Ammon's horn (tissue), 1 donor: ENCODE measurements around the gene ANKRD52.

Source experiments
- DNase-seq: peaks from one replicate; pipeline ENCODE4 v3.0.0-alpha.2; 2016; ENCODE audit warnings: low spot score

Gene ANKRD52

DNA sequence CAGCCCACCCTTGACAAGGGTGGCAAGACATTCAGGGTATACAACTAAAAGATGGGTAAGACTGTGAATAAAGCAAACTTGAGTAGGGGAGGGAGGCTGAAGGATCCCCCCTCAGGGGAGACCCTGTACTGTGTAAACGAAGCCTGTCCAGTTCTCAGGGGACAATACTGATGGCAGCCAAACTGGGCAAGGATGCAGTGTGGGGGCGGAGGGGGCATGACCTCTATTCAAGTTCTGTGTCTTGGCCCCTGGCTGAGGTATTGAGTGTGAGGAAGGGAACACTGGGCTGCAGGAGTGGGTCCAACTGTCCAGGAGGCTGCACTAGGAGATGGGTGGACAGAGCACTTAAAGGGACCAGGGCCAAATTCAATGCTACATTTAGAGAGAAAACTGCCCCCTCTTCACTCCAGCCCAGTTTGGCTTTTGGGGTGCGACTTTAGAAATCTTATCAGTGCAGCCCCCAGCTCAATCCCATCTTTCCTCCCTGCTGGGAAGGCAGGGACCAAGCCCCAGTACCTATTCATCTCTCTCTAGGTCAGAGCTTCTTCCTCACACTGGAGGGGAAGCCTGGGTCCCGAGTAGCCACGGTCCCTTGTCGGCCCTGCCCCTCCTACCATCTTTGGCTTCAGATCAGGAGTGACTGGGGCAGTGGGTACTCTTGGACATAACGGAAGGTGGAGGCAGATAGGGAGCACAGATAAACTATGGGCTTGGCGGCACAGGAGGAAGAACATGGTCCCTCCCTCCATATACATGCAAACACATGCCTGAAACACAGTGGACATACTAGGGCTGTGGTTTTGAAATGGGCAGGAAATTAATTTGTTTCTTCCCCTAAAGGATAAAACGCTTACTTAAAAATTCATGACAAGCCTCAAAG, 16.5 kb downstream of the ANKRD52 start:
- DNase-seq, result no peak

DNA sequence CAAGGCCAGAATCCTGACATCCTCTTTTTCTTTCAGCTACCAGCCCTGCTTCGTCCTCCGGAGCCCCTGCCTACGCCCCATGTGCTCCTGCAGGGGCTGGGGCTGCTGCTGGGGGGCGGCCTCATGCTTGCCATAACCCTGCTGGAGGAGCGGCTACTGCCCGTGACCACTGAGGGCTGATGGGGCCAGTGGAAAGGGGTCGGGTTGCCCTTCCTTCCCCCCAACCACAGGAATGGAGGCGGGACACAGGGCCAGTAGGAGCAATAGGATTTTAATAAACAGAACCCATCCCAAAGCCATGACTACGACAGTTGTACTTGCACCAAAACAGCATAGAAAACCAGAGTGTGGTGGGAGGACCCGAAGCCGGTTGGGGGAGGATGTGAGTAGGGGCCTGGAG, 20.6 kb downstream of the ANKRD52 start:
- DNase-seq, result no peak

DNA sequence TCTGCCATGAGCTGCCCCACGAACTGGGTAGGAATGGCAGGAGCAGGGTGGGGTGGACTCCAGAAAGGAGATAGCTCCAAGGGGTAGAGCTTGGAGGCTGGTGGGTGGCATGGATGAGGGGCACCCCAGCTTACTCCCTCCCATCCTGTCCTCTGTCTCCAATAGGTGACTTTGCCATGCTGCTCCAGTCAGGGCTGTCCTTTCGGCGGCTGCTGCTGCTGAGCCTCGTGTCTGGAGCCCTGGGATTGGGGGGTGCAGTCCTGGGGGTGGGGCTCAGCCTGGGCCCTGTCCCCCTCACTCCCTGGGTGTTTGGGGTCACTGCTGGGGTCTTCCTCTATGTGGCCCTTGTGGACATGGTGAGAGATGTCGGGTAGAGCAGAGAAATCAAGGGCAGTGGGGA, 21.2 kb downstream of the ANKRD52 start:
- no peak for DNase-seq

- no peak for DNase-seq
Measured at GRCh38 chr12:56236091-56236490, 22.1 kb downstream of the ANKRD52 start.

- no peak for DNase-seq
Measured at GRCh38 chr12:56234746-56235436, 23.3 kb downstream of the ANKRD52 start.

- no peak for DNase-seq
Measured at GRCh38 chr12:56231184-56231582, 27.0 kb downstream of the ANKRD52 start.

DNA sequence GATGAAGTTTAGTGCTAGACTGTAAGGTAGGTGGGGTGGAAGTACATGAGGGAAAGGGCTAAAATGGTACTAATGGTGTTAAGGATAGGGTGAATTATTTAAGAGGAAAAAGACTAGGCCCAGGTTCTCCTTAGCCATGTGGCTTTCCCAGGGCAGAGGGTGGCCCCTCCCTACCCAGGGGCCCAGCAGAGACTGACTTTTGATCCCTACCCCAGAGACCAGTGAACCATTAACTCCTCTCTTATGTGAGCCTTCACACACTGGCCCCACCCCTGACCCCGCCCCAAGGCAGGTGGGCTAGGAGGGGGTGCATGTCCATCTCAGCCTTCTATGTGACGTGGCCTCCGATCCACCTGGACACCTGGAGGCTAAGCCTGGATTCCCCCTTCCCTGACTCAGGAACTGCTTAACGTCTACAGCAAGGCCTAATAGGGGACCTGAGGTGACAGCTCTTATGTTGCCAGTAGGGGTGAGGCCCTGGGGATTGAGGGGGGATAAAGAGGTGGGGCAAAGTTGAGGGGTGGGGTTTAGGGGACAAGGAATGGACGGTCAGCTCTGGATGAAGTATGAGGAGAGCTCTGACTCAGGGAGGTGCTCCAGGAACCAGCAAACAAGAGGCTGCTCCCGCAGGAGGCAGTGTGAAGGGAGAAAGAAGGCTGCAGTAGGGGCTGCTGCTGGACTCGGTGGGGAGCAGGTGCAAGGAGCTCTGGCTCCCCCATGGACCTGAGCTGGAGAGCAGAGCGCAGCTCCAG, 27.6 kb downstream of the ANKRD52 start:
- no peak for DNase-seq

DNA sequence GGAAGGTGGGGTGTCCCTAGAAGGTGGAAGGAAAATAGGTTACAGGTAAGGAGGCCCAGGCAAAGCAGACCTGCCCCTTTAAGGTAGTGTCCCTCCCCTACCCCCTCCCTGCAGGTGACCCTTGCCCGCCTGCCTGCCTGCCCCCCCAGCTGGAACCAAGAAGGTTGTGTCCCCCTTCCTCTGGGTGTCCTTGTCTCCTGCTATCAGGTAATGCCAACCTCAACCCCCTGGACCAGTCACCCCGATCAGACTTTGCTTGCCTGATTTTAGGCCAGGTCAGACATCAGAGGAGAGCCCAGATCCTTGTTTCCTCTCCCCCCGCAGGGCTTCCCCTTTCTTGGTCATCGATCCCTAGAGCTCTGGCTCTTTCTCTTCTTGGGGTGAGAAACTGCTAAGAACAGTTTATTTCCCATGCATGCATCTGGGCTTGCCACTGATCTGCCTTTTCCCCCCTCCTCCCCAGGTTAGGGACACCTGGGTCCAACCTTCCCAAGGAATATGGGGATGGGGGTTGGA, 28.2 kb downstream of the ANKRD52 start, which contains the start of gene SLC39A5:
Gene SLC39A5, plus strand, starts transcription at position 136 of the 516 bp plus-strand sequence. CDS start 1,224 bp downstream, outside the sequence.
- no peak for DNase-seq

DNA sequence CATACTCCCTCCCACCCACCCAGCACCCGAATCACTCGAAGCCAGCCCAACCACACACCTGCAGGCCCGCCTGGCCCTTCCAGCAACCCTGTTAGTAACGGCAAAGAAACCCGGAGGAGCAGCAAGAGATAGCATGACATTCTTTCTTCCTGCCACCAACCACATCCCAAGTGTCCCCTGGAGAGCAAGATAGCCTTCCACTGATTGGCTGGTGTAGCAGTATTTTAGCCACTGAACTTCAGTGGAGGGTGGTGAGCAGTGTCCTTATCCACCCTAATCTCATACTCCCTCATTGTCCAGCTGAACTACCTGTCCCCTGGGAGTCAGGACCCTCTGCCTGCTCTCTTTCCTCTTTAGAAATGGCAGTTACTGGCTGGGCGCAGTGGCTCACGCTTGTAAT, 29.1 kb downstream of the ANKRD52 start:
- no peak for DNase-seq

DNA sequence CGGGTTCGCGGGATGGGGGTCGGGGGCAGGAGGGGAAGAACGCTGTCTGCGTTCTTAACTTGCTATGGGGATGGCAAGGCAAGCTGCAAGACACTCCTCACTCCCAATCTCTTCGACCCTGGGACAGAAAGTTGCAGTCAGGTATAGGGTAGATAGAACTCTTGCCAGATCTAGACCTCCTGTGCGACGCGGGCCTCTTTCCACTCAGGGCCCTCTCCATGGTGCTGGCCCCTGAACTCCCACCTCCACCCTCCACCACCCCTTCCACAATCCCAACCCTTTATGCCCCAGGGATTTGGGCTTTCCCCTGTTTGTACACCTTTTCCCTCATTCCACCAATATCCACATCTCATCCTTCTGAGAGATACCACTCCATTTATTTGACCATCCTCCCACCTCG, 33.2 kb downstream of the ANKRD52 start:
- DNase-seq, result no peak

DNA sequence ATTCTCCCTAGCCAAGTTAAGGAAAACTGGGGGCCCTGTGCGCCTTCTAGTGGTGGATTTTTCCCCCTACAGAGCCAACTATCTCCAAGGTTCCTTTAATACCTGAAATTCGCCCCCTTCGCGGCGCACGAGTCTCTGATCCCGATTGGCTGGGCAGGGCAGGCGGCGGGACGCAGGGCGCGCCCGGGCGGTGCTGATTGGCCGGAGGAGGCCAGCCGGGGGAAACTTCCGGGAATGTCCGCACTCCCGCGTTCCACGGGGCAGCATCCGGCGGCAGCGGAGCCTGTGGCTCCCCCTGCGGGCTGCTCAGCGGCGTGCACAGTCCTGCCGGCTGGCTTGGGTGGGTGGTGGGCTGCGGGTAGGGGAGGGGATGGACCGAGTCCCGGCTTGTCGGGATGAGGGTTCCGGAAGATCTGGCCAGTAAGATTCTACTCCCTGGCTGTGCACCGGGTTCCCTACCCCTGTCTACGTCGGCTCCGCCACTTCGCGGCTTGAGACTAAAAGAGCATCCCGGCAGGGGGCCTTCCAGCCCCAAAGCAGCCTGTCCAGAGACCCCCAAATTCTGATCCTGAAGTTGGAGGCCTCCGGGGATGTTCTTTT, 34.0 kb downstream of the ANKRD52 start, which contains the start of gene NABP2:
Gene NABP2, plus strand, starts transcription at position 241 of the 600 bp plus-strand sequence. CDS start 515 bp downstream, outside the sequence.
- peak; percentile 98 for DNase-seq

DNA sequence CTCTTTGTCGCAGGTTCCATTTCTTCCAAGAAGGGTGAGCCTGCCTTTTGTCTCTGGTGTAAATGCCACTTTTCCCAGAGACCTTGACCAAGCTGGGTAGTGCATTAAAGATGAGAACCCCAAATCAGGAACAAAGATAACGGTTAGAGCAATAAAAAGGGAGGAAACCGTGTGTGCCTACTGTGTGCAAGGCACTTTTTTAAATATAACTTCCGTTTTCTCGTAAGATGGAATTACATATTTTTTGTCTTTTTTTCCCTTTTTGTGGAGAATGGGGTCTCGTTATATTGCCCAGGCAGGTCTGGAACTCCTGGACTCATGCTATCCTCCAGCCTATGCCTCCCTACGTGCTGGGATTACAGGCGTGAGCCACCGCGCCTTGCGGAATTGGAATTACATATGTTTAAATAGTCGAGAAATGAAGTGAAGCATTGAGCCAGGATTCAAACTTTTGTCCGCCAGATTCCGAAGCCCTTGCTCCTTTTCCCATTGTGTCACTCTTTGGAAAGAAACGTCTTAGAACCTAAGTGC, 34.5 kb downstream of the ANKRD52 start:
- no peak for DNase-seq

- no peak for DNase-seq
Measured at GRCh38 chr12:56222531-56222895, 35.7 kb downstream of the ANKRD52 start.

GRCh38 chr12:56221757-56222530, 36.2 kb downstream of the ANKRD52 start, which contains the start of gene RNF41:
Gene RNF41, minus strand, starts transcription at chr12:56221922. Its CDS starts 7,875 bp downstream, at chr12:56214047.
- DNase-seq, result peak; percentile 99

DNA sequence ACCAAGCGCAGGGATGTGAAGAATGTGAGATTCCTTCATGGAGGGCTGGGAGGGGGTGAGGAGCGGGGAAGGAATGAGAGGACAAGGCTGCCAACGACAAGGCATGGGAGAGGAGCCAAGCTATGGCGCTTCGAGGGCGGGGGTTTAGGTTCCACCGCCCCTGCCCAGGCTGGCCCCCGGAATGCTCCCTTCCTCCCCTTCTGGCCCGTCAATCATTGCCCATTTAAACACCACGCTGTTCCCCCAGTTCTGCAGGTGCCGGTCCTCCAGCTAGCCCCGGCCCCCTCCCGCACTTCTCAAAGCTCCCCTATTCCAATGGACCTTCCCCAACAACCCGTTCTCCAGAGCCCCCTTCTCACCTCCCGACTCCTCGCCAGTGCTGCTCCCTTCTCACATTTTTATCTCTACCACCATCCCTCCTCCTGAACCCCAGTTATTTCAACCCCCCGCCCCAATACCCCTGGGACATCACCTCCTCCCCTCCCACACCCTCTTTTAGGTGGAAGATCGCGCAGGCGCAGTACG, 36.9 kb downstream of the ANKRD52 start:
- peak; percentile 67 for DNase-seq

- peak; percentile 48 for DNase-seq
Measured at GRCh38 chr12:56220611-56221231, 37.5 kb downstream of the ANKRD52 start.

- no peak for DNase-seq
Measured at GRCh38 chr12:56219840-56220239, 38.3 kb downstream of the ANKRD52 start.

- no peak for DNase-seq
Measured at GRCh38 chr12:56216461-56216860, 41.7 kb downstream of the ANKRD52 start.

DNA sequence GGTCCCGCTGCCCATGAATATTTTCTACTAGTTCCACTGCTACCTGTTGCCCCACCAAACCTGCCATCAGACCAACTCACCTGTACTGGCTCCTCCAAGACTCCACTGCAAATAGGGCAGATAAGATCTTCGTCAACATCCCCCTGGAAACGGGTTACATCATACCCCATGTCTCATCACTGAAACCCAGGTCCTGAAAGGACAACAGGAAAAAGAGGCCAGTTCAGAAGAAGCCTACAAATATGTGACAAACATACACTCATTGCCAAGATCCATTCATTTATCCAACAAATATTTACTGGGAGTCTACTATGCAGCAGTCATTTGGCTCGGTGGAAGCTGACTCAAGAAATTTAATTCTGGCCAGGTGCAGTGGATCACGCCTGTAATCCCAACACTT, 44.3 kb downstream of the ANKRD52 start:
- no peak for DNase-seq

GRCh38 chr12:56212361-56212760, 45.8 kb downstream of the ANKRD52 start:
- DNase-seq, result no peak
